ENCODE measurements around the gene STPG3.

Gene STPG3

DNA sequence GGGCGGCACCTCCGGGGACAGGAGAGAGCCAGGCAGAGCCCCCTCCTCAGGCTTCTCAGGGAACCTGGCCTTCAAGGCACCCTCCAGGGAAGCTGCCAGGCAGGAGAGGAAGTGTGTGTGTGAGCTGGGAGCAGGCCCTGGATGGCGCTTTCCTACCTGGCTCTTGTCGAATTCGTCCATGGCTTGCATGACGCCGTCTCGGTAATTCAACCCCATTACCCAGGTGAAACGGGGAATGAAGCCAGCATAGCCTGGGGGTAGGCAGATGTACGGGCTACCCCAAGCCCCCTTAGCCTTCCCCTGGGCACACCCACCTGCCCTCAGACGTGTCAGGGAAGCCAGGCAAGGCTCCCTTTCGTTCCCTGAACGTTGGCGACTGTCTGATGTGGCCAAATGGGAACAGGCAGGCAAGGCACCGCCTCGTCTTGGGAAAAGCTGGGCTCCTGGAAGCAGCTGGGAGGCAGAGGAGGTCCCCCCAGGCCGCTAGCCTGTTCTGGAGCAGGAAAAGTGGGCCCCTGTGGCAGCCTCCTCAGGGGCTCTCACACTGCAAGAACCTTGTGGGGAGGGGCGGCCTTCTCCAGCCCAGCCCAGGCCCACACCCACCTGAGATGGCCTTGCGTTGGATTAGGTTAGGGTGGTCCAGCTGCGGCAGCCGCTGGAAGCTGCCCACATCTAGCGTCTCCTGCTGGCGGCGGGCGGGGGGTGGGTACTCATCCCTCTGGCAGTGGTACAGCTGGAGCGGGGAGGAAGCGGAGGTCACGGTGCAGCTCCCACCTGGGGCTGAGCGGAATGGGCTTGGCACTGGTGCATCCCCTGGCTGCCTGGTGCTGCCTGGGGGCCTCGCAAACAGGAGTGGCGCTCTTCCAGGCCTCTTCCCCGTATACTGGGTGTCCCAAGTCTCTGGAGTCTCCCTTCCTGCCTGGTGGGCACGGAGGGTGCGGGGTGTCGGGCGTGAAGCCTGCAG, 6.3 kb upstream of the STPG3 start:
- no peak for TF ChIP-seq TAF1 (IDR thresholded peaks at IDR 0.05; ENCODE audit: borderline replicate concordance, insufficient read depth, low read length)
- TF ChIP-seq SIN3A (IDR thresholded peaks at IDR 0.05; ENCODE audit: borderline replicate concordance, insufficient read depth, low read length), result no peak
- no peak for TF ChIP-seq POLR2AphosphoS5 (IDR thresholded peaks at IDR 0.05; ENCODE audit: low read depth, low read length)
- TF ChIP-seq, protein P1, sequence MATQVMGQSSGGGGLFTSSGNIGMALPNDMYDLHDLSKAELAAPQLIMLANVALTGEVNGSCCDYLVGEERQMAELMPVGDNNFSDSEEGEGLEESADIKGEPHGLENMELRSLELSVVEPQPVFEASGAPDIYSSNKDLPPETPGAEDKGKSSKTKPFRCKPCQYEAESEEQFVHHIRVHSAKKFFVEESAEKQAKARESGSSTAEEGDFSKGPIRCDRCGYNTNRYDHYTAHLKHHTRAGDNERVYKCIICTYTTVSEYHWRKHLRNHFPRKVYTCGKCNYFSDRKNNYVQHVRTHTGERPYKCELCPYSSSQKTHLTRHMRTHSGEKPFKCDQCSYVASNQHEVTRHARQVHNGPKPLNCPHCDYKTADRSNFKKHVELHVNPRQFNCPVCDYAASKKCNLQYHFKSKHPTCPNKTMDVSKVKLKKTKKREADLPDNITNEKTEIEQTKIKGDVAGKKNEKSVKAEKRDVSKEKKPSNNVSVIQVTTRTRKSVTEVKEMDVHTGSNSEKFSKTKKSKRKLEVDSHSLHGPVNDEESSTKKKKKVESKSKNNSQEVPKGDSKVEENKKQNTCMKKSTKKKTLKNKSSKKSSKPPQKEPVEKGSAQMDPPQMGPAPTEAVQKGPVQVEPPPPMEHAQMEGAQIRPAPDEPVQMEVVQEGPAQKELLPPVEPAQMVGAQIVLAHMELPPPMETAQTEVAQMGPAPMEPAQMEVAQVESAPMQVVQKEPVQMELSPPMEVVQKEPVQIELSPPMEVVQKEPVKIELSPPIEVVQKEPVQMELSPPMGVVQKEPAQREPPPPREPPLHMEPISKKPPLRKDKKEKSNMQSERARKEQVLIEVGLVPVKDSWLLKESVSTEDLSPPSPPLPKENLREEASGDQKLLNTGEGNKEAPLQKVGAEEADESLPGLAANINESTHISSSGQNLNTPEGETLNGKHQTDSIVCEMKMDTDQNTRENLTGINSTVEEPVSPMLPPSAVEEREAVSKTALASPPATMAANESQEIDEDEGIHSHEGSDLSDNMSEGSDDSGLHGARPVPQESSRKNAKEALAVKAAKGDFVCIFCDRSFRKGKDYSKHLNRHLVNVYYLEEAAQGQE (IDR thresholded peaks at IDR 0.05; ENCODE audit: insufficient read depth in 1 of 2, low read depth in 2 of 2, low read length in 2 of 2), result no peak
- no peak for TF ChIP-seq FOXP2 (optimal IDR thresholded peaks at IDR 0.05; ENCODE audit: borderline replicate concordance, extremely low read depth, extremely low read length, insufficient read depth)

DNA sequence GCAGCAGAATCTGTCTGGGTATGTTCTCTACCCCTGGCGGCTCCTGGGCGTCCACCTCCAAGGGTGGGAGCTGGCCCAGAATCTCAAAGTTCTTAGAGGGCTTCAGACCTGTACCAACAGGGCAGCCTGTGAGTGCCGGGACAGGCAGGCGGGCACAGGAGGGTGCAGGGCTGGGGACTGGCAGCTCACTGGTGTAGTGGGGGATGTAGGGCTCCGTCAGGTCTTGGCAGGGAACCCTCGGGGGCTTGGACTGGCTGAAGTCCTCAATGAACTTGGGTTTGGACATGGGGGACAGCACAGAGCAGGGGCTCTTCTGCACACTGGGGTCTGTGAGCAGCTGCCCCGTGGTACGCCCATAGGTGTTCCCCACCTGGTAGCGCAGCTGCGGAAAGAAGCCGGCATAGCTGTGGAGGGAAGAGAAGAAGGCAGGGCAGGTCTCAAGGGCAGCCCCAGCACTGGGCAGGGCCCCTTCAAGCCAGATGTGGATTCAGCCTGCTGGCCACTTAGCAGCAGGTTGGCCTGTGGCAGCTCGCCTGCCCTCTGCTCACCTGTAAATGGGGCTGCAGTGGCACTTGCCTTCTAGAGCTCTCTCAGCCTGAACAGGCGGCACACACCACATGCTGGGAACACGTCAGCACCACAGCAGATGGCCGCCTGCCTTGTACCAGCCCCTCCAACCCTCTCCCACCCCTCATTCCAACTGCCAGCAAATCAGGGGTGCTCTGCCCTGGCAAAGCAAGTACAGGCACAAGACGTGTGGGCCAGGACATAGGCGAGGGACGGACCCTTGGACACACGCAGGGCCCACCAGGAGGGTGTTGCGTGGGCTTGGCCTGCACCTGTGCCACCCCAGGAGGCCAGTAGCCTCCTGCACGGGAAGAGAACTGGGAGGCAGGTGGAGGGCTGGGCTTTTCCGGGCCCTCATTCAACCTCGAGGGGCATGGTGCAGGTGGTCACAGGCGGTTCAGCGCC, 5.3 kb upstream of the STPG3 start:
- TF ChIP-seq, protein P1 (IDR thresholded peaks at IDR 0.05; ENCODE audit: insufficient read depth in 1 of 2, low read depth in 2 of 2, low read length in 2 of 2), result no peak
- TF ChIP-seq POLR2AphosphoS5 (IDR thresholded peaks at IDR 0.05; ENCODE audit: low read depth, low read length) (no peak), TAF1 (IDR thresholded peaks at IDR 0.05; ENCODE audit: borderline replicate concordance, insufficient read depth, low read length) (no peak), SIN3A (IDR thresholded peaks at IDR 0.05; ENCODE audit: borderline replicate concordance, insufficient read depth, low read length) (no peak), FOXP2 (optimal IDR thresholded peaks at IDR 0.05; ENCODE audit: borderline replicate concordance, extremely low read depth, extremely low read length, insufficient read depth) (no peak)

DNA sequence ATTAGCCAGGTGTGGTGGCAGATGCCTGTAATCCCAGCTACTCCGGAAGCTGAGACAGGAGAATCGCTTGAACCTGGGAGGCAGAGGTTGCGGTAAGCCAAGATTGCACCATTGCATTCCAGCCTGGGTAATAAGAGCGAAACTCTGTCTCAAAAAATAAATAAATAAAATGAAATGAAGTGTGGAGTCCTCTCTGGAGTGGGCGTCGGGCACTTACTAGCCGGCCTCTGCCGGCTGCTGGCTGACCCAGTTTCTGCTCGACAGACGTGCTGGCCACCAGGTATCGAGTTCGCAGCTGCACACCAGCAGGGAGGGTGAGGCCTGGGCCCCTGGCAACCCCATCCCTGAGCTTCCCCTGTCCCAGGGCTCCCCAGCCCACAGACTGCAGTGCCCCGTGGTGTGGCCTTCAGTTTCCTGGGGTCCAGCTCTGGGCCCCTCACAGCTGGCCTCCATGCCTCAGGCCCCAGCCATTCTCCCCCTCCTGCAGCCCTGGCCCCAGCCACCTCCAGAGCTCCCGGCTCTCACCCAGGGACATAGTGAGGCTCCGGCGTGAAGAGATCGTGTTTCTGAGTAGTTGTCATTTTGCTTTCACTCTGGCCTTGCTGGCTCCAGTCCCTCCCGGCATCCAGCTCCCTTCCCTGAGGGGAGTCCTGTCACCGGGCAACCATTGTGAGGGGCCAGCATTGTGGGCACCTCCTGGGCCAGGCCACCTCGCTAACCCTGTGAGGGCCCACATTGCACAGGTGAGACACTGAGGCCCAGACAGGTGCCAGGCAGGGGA, 3.8 kb upstream of the STPG3 start:
- no peak for TF ChIP-seq SIN3A (IDR thresholded peaks at IDR 0.05; ENCODE audit: borderline replicate concordance, insufficient read depth, low read length)
- no peak for TF ChIP-seq FOXP2 (optimal IDR thresholded peaks at IDR 0.05; ENCODE audit: borderline replicate concordance, extremely low read depth, extremely low read length, insufficient read depth)
- TF ChIP-seq, protein P1 (IDR thresholded peaks at IDR 0.05; ENCODE audit: insufficient read depth in 1 of 2, low read depth in 2 of 2, low read length in 2 of 2), result no peak
- TF ChIP-seq POLR2AphosphoS5 (IDR thresholded peaks at IDR 0.05; ENCODE audit: low read depth, low read length), result no peak
- no peak for TF ChIP-seq TAF1 (IDR thresholded peaks at IDR 0.05; ENCODE audit: borderline replicate concordance, insufficient read depth, low read length)

DNA sequence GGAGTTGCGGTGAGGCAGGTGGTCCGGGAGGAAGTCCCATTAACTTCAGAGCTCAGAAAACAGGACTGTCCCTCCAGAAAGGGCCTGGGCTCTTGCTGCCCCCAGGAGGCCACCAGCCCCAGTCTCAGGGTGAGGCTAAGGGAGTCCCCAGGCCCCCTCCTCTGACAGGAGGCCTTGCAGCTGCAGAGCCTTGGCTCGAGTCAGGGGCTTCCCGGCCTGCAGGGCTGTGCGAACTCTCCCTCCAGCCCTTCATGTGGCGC, 3.2 kb upstream of the STPG3 start:
- no peak for TF ChIP-seq POLR2AphosphoS5 (IDR thresholded peaks at IDR 0.05; ENCODE audit: low read depth, low read length)
- TF ChIP-seq, protein P1 (IDR thresholded peaks at IDR 0.05; ENCODE audit: insufficient read depth in 1 of 2, low read depth in 2 of 2, low read length in 2 of 2), result no peak
- TF ChIP-seq TAF1 (IDR thresholded peaks at IDR 0.05; ENCODE audit: borderline replicate concordance, insufficient read depth, low read length), result no peak

All from PFSK-1 (cell line).